Measurements from ENCODE around the gene ETV5. TPM values are rescaled to one million over a fixed set of nuclear protein-coding genes. Genes with fewer than 3 reads are reported as not detected.

Gene ETV5
- total and polyA plus RNA-seq, 9 of the 15 experiments (the other 6 are each of a cell fraction or from before 2014, with no cell fraction given) = 9.2 to 25.9 (median 15.9) TPM

DNA sequence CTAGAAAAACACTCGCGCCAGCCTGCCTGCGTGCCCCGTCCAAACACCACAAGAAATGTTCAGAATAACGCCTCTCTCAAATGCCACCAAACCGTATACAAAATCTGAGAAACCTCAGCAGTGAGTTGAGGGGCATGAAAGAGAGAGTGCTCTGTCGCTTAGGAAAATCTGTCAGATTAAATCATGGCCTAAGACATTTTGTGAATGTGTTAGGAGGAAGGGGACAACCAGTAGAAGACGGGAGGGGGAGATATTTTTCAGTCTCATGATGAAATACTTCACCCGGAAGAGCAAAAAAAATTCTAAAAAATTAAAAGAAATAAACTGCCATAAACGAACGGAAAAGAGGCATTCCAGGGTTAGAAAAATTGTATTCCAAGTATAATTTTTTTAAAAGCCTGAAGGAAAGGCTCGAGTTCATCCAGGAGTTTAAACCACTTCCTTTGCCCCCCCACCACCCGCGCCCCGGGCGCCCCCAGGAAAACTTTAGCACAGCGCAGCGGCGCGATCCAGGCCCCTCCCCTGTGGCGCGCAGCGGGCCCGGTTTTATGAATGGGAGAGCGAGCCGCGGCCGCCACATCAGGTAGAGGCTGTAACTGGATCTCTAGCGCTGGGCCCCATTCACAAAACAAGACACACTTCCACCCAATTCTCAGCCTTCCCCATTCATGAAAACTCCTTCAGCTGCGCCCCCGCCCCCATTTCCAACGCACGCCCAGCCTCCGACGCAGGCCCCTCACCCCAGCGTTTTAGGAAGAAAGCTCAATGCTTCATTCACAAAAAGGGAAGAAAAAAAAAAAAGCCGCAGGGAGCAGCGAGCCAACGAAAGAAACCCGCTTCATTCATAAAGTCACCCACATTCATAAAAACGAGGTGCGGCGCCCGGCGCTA lies 1.4 kb downstream of the ETV5 start (continued):
- peak; percentile 10 to 61; a peak in 2 of 4 replicates for TF ChIP-seq MAZ (CRISPR knock-in tag; conservative IDR thresholded peaks at IDR 0.05 in 1 of 2, IDR thresholded peaks at IDR 0.05 in 1 of 2)
- TF ChIP-seq, protein P1, sequence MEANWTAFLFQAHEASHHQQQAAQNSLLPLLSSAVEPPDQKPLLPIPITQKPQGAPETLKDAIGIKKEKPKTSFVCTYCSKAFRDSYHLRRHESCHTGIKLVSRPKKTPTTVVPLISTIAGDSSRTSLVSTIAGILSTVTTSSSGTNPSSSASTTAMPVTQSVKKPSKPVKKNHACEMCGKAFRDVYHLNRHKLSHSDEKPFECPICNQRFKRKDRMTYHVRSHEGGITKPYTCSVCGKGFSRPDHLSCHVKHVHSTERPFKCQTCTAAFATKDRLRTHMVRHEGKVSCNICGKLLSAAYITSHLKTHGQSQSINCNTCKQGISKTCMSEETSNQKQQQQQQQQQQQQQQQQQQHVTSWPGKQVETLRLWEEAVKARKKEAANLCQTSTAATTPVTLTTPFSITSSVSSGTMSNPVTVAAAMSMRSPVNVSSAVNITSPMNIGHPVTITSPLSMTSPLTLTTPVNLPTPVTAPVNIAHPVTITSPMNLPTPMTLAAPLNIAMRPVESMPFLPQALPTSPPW (CRISPR knock-in tag; IDR thresholded peaks at IDR 0.05) = peak; percentile 45; the same call in 1 of the 2 replicates
- TF ChIP-seq, protein P2, sequence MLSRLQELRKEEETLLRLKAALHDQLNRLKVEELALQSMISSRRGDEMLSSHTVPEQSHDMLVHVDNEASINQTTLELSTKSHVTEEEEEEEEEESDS (CRISPR knock-in tag; IDR thresholded peaks at IDR 0.05) = no peak
- no peak for TF ChIP-seq ZNF41 (CRISPR knock-in tag; conservative IDR thresholded peaks at IDR 0.05)
- no peak for TF ChIP-seq RFX1 (IDR thresholded peaks at IDR 0.05)
- TF ChIP-seq, protein P3, sequence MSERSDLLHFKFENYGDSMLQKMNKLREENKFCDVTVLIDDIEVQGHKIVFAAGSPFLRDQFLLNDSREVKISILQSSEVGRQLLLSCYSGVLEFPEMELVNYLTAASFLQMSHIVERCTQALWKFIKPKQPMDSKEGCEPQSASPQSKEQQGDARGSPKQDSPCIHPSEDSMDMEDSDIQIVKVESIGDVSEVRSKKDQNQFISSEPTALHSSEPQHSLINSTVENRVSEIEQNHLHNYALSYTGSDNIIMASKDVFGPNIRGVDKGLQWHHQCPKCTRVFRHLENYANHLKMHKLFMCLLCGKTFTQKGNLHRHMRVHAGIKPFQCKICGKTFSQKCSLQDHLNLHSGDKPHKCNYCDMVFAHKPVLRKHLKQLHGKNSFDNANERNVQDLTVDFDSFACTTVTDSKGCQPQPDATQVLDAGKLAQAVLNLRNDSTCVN (CRISPR knock-in tag; IDR thresholded peaks at IDR 0.05) = no peak
- TF ChIP-seq MCM2 (IDR thresholded peaks at IDR 0.05; ENCODE audit: low read depth) = no peak
- TF ChIP-seq, protein P4, sequence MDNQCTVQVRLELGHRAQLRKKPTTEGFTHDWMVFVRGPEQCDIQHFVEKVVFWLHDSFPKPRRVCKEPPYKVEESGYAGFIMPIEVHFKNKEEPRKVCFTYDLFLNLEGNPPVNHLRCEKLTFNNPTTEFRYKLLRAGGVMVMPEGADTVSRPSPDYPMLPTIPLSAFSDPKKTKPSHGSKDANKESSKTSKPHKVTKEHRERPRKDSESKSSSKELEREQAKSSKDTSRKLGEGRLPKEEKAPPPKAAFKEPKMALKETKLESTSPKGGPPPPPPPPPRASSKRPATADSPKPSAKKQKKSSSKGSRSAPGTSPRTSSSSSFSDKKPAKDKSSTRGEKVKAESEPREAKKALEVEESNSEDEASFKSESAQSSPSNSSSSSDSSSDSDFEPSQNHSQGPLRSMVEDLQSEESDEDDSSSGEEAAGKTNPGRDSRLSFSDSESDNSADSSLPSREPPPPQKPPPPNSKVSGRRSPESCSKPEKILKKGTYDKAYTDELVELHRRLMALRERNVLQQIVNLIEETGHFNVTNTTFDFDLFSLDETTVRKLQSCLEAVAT (IDR thresholded peaks at IDR 0.05) = no peak
- peak; percentile 39 for TF ChIP-seq ZFX (CRISPR knock-in tag; IDR thresholded peaks at IDR 0.05)
- TF ChIP-seq, protein P5, sequence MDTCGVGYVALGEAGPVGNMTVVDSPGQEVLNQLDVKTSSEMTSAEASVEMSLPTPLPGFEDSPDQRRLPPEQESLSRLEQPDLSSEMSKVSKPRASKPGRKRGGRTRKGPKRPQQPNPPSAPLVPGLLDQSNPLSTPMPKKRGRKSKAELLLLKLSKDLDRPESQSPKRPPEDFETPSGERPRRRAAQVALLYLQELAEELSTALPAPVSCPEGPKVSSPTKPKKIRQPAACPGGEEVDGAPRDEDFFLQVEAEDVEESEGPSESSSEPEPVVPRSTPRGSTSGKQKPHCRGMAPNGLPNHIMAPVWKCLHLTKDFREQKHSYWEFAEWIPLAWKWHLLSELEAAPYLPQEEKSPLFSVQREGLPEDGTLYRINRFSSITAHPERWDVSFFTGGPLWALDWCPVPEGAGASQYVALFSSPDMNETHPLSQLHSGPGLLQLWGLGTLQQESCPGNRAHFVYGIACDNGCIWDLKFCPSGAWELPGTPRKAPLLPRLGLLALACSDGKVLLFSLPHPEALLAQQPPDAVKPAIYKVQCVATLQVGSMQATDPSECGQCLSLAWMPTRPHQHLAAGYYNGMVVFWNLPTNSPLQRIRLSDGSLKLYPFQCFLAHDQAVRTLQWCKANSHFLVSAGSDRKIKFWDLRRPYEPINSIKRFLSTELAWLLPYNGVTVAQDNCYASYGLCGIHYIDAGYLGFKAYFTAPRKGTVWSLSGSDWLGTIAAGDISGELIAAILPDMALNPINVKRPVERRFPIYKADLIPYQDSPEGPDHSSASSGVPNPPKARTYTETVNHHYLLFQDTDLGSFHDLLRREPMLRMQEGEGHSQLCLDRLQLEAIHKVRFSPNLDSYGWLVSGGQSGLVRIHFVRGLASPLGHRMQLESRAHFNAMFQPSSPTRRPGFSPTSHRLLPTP (IDR thresholded peaks at IDR 0.05; ENCODE audit: borderline replicate concordance, extremely low read depth, insufficient read length) = no peak
- no peak for TF ChIP-seq CSDE1 (IDR thresholded peaks at IDR 0.05)
- TF ChIP-seq NFIX (CRISPR knock-in tag; IDR thresholded peaks at IDR 0.05; ENCODE audit: low read depth) = no peak
- no peak for TF ChIP-seq NCOA4 (IDR thresholded peaks at IDR 0.05; ENCODE audit: partially characterized antibody)
- no peak for TF ChIP-seq CBX8 (IDR thresholded peaks at IDR 0.05; ENCODE audit: borderline replicate concordance, extremely low read depth, low read depth, low read length, poor library complexity, severe bottlenecking)
- no peak for TF ChIP-seq NEUROD1 (IDR thresholded peaks at IDR 0.05; ENCODE audit: borderline replicate concordance, low read depth, low read length, partially characterized antibody)
- TF ChIP-seq RBM17 (IDR thresholded peaks at IDR 0.05; ENCODE audit: borderline replicate concordance, low read depth, low read length) = no peak

All from K562 (cell line).